Measurements from ENCODE around the gene DGKK. TPM values are rescaled to one million over a fixed set of nuclear protein-coding genes. Genes with fewer than 3 reads are reported as not detected.

Gene DGKK
- not detected for total RNA-seq

GRCh38 chrX:50470103-50471031, at the start of gene DGKK:
DGKK (minus strand) TSS chrX:50470825; CDS start chrX:50470678, 147 bp downstream.
- ATAC-seq, result no peak
- intact Hi-C loops (cut with DNase I), result no loop called here
- peak; percentile 52 for DNase-seq (ENCODE audit: low spot score)

- no peak for ATAC-seq
- intact Hi-C loops (cut with DNase I), result no loop called here
- DNase-seq (ENCODE audit: low spot score), result no peak
Measured at GRCh38 chrX:50514811-50515210, 44.2 kb upstream of the DGKK start.

GRCh38 chrX:50497114-50497513, 26.5 kb upstream of the DGKK start:
- intact Hi-C loops (cut with DNase I), result no loop called here
- no peak for DNase-seq (ENCODE audit: low spot score)
- no peak for ATAC-seq

GRCh38 chrX:50495616-50496015, 25.0 kb upstream of the DGKK start:
- ATAC-seq (no peak), DNase-seq (ENCODE audit: low spot score) (no peak)
- intact Hi-C loops (cut with DNase I), result no loop called here

- DNase-seq (ENCODE audit: low spot score) (no peak), ATAC-seq (no peak)
- intact Hi-C loops (cut with DNase I), result no loop called here
Measured at GRCh38 chrX:50492720-50493119, 22.1 kb upstream of the DGKK start.

- intact Hi-C loops (cut with DNase I), result no loop called here
- no peak for DNase-seq (ENCODE audit: low spot score)
Measured at GRCh38 chrX:50484662-50485061, 14.0 kb upstream of the DGKK start.

GRCh38 chrX:50483283-50483682, 12.7 kb upstream of the DGKK start:
- DNase-seq (ENCODE audit: low spot score) (no peak), ATAC-seq (no peak)
- intact Hi-C loops (cut with DNase I), result no loop called here

More at GRCh38 chrX:50484662-50485061, 14.0 kb upstream of the DGKK start:
- ATAC-seq, result no peak

- DNase-seq (ENCODE audit: low spot score) (no peak), ATAC-seq (no peak)
- intact Hi-C loops (cut with DNase I), result no loop called here
Measured at GRCh38 chrX:50475208-50475607, 4.6 kb upstream of the DGKK start.

- DNase-seq (ENCODE audit: low spot score) (no peak), ATAC-seq (no peak)
- intact Hi-C loops (cut with DNase I), result no loop called here
Measured at GRCh38 chrX:50471390-50471789, 765 bp upstream of the DGKK start.

- no peak for ATAC-seq
- intact Hi-C loops (cut with DNase I), result no loop called here
Measured at GRCh38 chrX:50469206-50469605, 1.4 kb downstream of the DGKK start.

GRCh38 chrX:50459615-50460014, 11.0 kb downstream of the DGKK start:
- DNase-seq (ENCODE audit: low spot score) (no peak), ATAC-seq (no peak)

More at GRCh38 chrX:50469206-50469605, 1.4 kb downstream of the DGKK start:
- no peak for DNase-seq (ENCODE audit: low spot score)

GRCh38 chrX:50458483-50458882, 12.1 kb downstream of the DGKK start:
- ATAC-seq (no peak), DNase-seq (ENCODE audit: low spot score) (no peak)
- intact Hi-C loops (cut with DNase I), result no loop called here

More at GRCh38 chrX:50459615-50460014, 11.0 kb downstream of the DGKK start:
- intact Hi-C loops (cut with DNase I), result no loop called here

- intact Hi-C loops (cut with DNase I), result no loop called here
- ATAC-seq, result no peak
- DNase-seq (ENCODE audit: low spot score), result no peak
Measured at GRCh38 chrX:50456712-50457484, 13.7 kb downstream of the DGKK start.

GRCh38 chrX:50452782-50453181, 17.8 kb downstream of the DGKK start:
- ATAC-seq (no peak), DNase-seq (ENCODE audit: low spot score) (no peak)
- intact Hi-C loops (cut with DNase I), result no loop called here

GRCh38 chrX:50450324-50450723, 20.3 kb downstream of the DGKK start:
- ATAC-seq (no peak), DNase-seq (ENCODE audit: low spot score) (no peak)

GRCh38 chrX:50448565-50448964, 22.1 kb downstream of the DGKK start:
- no peak for DNase-seq (ENCODE audit: low spot score)
- ATAC-seq, result no peak
- intact Hi-C loops (cut with DNase I), result no loop called here

More at GRCh38 chrX:50450324-50450723, 20.3 kb downstream of the DGKK start:
- intact Hi-C loops (cut with DNase I), result no loop called here

- ATAC-seq, result no peak
- intact Hi-C loops (cut with DNase I), result no loop called here
- DNase-seq (ENCODE audit: low spot score), result no peak
Measured at GRCh38 chrX:50447535-50447934, 23.1 kb downstream of the DGKK start.

- no peak for DNase-seq (ENCODE audit: low spot score)
- intact Hi-C loops (cut with DNase I), result no loop called here
- no peak for ATAC-seq
Measured at GRCh38 chrX:50442426-50443116, 28.1 kb downstream of the DGKK start.

- DNase-seq (ENCODE audit: low spot score) (no peak), ATAC-seq (no peak)
- intact Hi-C loops (cut with DNase I), result no loop called here
Measured at GRCh38 chrX:50436797-50437196, 33.8 kb downstream of the DGKK start.
